IPS DF 4.7 (cell line): ENCODE results near the gene SLC30A3.
"Not testable (repeated sequence)": the region's sequence is repeated elsewhere in the genome, so short reads cannot be mapped to it uniquely, and the experiment has no call there.

ENCODE experiments used
- DNase-seq: peaks from one replicate; pipeline ENCODE4 v3.0.0-alpha.2; 2013; ENCODE audit warnings: low spot score; ENCODE audit errors: extremely low read depth

The SLC30A3 gene

GRCh38 chr2:27285481-27285880 is 22.6 kb upstream of the SLC30A3 start:
- DNase-seq = no peak

GRCh38 chr2:27284996-27285395 is 22.1 kb upstream of the SLC30A3 start:
- DNase-seq = no peak

GRCh38 chr2:27282892-27283291 is 20.0 kb upstream of the SLC30A3 start:
- DNase-seq = no peak

GRCh38 chr2:27281855-27282559 is 19.2 kb upstream of the SLC30A3 start, which contains the start of gene TRIM54:
TRIM54 (plus strand) TSS chr2:27282429; CDS start chr2:27282732, 303 bp downstream.
- DNase-seq = no peak

GRCh38 chr2:27281442-27281841 is 18.6 kb upstream of the SLC30A3 start:
- DNase-seq = no peak

GRCh38 chr2:27280826-27281225 is 18.0 kb upstream of the SLC30A3 start:
- DNase-seq = no peak

GRCh38 chr2:27278010-27278409 is 15.2 kb upstream of the SLC30A3 start:
- DNase-seq = no peak

- DNase-seq = no peak
Measured at GRCh38 chr2:27275211-27276150, 12.6 kb upstream of the SLC30A3 start, which contains the start of gene DNAJC5G. DNAJC5G (plus strand) TSS chr2:27275433; CDS start chr2:27276729, 1,296 bp downstream.

- DNase-seq = not testable (repeated sequence)
Measured at GRCh38 chr2:27272537-27273522, 10.0 kb upstream of the SLC30A3 start.

- no peak for DNase-seq
Measured at GRCh38 chr2:27271631-27272340, 8.9 kb upstream of the SLC30A3 start.

GRCh38 chr2:27270670-27271069 is 7.8 kb upstream of the SLC30A3 start:
- no peak for DNase-seq

- DNase-seq = no peak
Measured at GRCh38 chr2:27270131-27270530, 7.3 kb upstream of the SLC30A3 start.

GRCh38 chr2:27268296-27268695 is 5.4 kb upstream of the SLC30A3 start:
- not testable (repeated sequence) for DNase-seq

GRCh38 chr2:27265536-27265870 is 2.7 kb upstream of the SLC30A3 start:
- no peak for DNase-seq

GRCh38 chr2:27264753-27265535 is 2.1 kb upstream of the SLC30A3 start:
- no peak for DNase-seq

GRCh38 chr2:27264253-27264752 is 1.5 kb upstream of the SLC30A3 start:
- no peak for DNase-seq

- no peak for DNase-seq
Measured at GRCh38 chr2:27263287-27264252, 723 bp upstream of the SLC30A3 start.

- DNase-seq = no peak
Measured at GRCh38 chr2:27261926-27262298, 935 bp downstream of the SLC30A3 start.
